HFF-Myc (cell line): ENCODE results near the gene CST8.

Experiments
- DNase-seq: peaks from one replicate; pipeline ENCODE4 v3.0.0-alpha.2; 2011; ENCODE audit warnings: low read depth; ENCODE audit errors: extremely low read depth
- H3K4me3 ChIP-seq: replicated peaks from 2 replicates; pipeline ENCODE4 v1.5.1; 2011; ENCODE audit warnings: low read depth, mild to moderate bottlenecking, control low read depth, low read length
- CTCF ChIP-seq: IDR thresholded peaks from 2 replicates; pipeline ENCODE4 v1.5.1; 2012; ENCODE audit warnings: mild to moderate bottlenecking, low read depth, low read length, control low read depth; ENCODE audit errors: missing control alignments

The CST8 gene

GRCh38 chr20:23449421-23449820, 41.5 kb upstream of the CST8 start:
- no peak for TF ChIP-seq CTCF

DNA sequence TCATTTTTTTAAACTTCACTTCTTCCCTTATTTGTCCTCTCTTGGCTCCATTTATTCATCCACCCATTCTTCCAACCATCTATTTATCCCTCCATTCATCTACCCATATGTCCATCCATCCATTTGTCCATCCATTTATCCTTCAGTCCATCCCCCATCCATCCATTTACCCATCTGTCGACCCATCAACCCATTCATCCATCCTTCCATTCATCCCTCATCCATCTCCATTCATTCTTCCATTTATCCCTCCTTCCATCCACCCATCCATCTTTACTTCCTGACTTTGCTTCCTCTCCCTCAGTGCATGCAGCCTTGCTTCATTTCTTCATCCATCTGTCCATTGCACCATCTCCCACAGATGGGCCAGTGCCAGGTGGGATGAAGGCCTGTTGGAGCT, 40.0 kb upstream of the CST8 start:
- H3K4me3 ChIP-seq = no peak overlapping the region
- DNase-seq = no peak
- no peak for TF ChIP-seq CTCF

More at GRCh38 chr20:23449421-23449820, 41.5 kb upstream of the CST8 start:
- no peak overlapping the region for H3K4me3 ChIP-seq
- no peak for DNase-seq

DNA sequence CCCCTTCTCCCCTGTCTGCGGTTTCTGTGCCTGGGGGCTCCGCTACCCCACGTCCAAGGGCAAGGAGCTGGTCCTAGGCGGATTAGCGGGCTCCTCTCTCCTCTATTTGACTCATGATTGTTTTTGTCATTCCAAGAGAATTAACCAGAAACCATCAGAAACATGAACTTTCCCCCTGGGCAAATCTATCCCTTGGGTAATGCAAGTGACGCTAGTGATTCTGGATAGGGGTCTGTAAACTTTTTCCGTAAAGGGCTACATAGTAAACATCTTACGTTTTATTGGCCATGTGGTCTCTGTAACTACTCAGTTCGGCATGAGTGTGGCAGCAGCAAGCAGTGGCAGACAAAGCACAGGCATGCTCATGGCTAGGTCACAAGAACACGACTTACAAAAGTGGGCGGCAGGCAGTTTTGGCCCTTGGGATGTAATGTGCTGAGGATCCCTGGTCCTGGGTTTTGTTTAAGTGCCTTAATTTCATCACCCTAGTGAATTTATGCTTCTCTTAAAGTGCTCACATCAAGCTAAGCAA, 38.9 kb upstream of the CST8 start:
- no peak for TF ChIP-seq CTCF
- DNase-seq = no peak
- no peak overlapping the region for H3K4me3 ChIP-seq

- no peak for TF ChIP-seq CTCF
- no peak within 1 kb of the TSS for H3K4me3 ChIP-seq
- no peak for DNase-seq
These were observed 38.1 kb upstream of the CST8 start, which contains the start of gene CST11 for GRCh38 chr20:23452776-23453175. Gene CST11, minus strand, starts transcription at chr20:23452876. Its CDS starts 65 bp downstream, at chr20:23452811.

DNA sequence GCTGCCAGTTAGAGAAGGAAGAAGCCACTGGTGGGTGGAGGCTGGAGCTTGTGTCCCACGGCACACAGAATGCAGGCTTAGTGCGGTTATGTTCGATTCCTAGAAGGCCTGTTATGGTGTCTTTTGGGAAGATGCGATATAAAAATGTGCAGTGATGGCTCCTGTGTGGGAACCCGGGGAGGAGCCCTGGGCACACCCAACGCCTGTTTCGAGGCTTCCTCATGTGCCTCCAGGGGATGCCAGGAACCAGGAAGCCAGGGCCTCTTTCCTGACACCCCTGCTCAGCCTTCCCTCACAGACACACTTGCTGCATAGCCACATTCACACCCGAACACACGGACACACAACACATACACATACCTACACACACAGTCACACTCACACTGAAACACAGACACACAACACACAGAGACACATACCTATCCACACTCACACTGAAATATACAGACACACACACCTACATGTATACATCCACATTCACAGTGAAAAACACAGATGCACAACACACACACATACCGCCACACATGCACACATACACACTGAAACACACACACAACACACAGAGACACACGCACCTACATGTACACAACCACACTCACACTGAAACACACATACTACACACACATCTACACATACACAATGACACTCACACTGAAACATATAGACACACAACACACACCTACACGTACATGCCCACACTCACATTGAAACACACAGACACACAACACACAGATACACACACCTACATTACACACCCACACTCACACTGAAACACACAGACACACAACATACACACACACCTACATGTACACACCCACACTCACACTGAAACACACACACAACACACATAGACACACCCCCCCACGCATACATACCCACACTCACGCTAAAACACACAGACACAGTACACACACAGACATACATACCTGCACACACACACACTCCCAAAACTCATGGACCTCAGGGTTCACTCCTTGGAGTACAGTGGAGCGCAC, 37.1 kb upstream of the CST8 start:
- DNase-seq = no peak

DNA sequence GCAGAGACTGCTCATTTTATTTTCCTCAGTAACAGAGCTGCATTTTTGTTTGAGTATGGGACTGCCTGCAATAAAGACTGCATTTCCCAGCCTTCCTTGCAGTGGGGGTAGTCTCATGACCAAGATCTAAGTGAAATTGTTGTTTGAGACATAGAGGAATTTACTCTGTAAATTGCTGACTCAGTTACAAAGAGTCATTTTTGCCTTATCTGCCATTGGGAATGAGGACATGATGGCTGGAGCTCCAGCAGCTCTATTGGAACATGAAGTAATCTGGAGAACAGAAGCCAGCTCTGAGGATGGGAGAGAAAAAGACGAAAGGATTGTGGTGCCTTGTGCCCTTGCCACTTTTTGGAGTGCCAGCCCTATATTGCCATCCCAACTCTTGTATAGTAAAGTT, 36.1 kb upstream of the CST8 start:
- no peak for DNase-seq
- H3K4me3 ChIP-seq = no peak overlapping the region
- no peak for TF ChIP-seq CTCF

More for the DNA sequence above, 37.1 kb upstream of the CST8 start:
- no peak for TF ChIP-seq CTCF
- no peak overlapping the region for H3K4me3 ChIP-seq
